Measurements from ENCODE around the gene RNF141. TPM values are rescaled to one million over a fixed set of nuclear protein-coding genes. Genes with fewer than 3 reads are reported as not detected.

Gene RNF141
- total and polyA plus RNA-seq, 2 of the 13 experiments (the other 11 are each of a cell fraction or from before 2014, with no cell fraction given), result 9.3 to 22.4 TPM

- no peak overlapping the region for H3K4me2 ChIP-seq (ENCODE audit: low read depth, low read length)
- no peaks in the 10 kb centered on the region for H3K27me3 ChIP-seq (ENCODE audit: control insufficient read depth in 1 of 2, insufficient read depth in 2 of 2, low read length in 2 of 2)
- WGBS (ENCODE audit: low lambda C conversion rate), result 23% methylated on average over 3 of the region's 3 CpGs
- DNase-seq (ENCODE audit: low spot score), result no peak
- no peaks in the 10 kb centered on the region for H3K36me3 ChIP-seq (replicated peaks in 1 of 2; ENCODE audit: control insufficient read depth in 1 of 2, insufficient read depth in 2 of 2, low read length in 2 of 2)
- no peak overlapping the region for H3K27ac ChIP-seq (ENCODE audit: extremely low read length, insufficient read depth, low read length)
- no peaks in the 10 kb centered on the region for H3K4me1 ChIP-seq (ENCODE audit: insufficient read depth, low read length)
- H3K4me3 ChIP-seq (replicated peaks in 1 of 3; ENCODE audit: insufficient read depth in 1 of 3, low read depth in 2 of 3, low read length in 3 of 3), result no peak overlapping the region
- no peak overlapping the region for H3K9ac ChIP-seq (ENCODE audit: insufficient read depth, low read depth, low read length)
- H4K20me1 ChIP-seq (ENCODE audit: insufficient read depth, low read length), result no peaks in the 10 kb centered on the region; the same call in 1 of the 2 replicates
- ChIA-PET POLR2A (no interaction called here), CTCF (ENCODE audit: low intra/inter-chr PET ratio, low total read pairs) (no interaction called here)
- in situ Hi-C loops (cut with HindIII; ENCODE audit: extremely low pct_ligation_motif_present, low pct_unique_long_range_greater_than_20kb), result no loop called here
- no peaks in the 10 kb centered on the region for H3K9me3 ChIP-seq (ENCODE audit: low read length)
- no peak overlapping the region for H2AFZ ChIP-seq (ENCODE audit: low read length)
- intact Hi-C loops (cut with micrococcal nuclease; ENCODE audit: unreplicated experiment), result no loop called here
- no peak for ATAC-seq
- no peaks in the 10 kb centered on the region for H3K79me2 ChIP-seq (ENCODE audit: insufficient read depth, low read length)
- no peak for FAIRE-seq
- TF ChIP-seq MAFK (conservative IDR thresholded peaks at IDR 0.05 in 1 of 2, IDR thresholded peaks at IDR 0.05 in 1 of 2; ENCODE audit: low read length in 2 of 2) (no peak), ZNF652 (CRISPR knock-in tag; IDR thresholded peaks at IDR 0.05; ENCODE audit: borderline replicate concordance, low read depth) (no peak), MTF2 (CRISPR knock-in tag; IDR thresholded peaks at IDR 0.05; ENCODE audit: borderline replicate concordance) (no peak), SNAI1 (CRISPR knock-in tag; IDR thresholded peaks at IDR 0.05; ENCODE audit: borderline replicate concordance) (no peak), ZNF275 (CRISPR knock-in tag; IDR thresholded peaks at IDR 0.05; ENCODE audit: borderline replicate concordance) (no peak), IKZF4 (CRISPR knock-in tag; IDR thresholded peaks at IDR 0.05; ENCODE audit: borderline replicate concordance, low read depth, not compliant biosample characterization) (no peak), MLXIP (CRISPR knock-in tag; IDR thresholded peaks at IDR 0.05; ENCODE audit: borderline replicate concordance) (no peak), DZIP1 (CRISPR knock-in tag; IDR thresholded peaks at IDR 0.05) (no peak), HHEX (CRISPR knock-in tag; IDR thresholded peaks at IDR 0.05) (no peak), ZNF264 (CRISPR knock-in tag; IDR thresholded peaks at IDR 0.05) (no peak), ZNF639 (CRISPR knock-in tag; conservative IDR thresholded peaks at IDR 0.05) (no peak)
- BruUV-seq (replicated peaks), result no TSS peak
Measured at GRCh38 chr11:10502770-10503169, 38.2 kb downstream of the RNF141 start.
